NB4 (cell line): ENCODE results near the gene CTIF.

Source experiments
- DNase-seq: peaks from one replicate; pipeline ENCODE4 v3.0.0; 2010; ENCODE audit warnings: low read depth
- H3K4me3 ChIP-seq: one replicate; pipeline ENCODE4 v1.5.1; 2011; ENCODE audit warnings: mild to moderate bottlenecking, low read depth, low read length, moderate library complexity
- CTCF ChIP-seq: IDR thresholded peaks from one replicate; pipeline ENCODE4 v1.5.1; 2012; ENCODE audit warnings: low read depth, low read length
- MAX ChIP-seq: IDR thresholded peaks from 2 replicates; pipeline ENCODE4 v1.6.1; 2011; ENCODE audit warnings: low read depth, low read length
- MYC ChIP-seq: IDR thresholded peaks from 2 replicates; pipeline ENCODE4 v1.6.1; 2011; ENCODE audit warnings: low read depth, low read length
- POLR2A ChIP-seq: IDR thresholded peaks from 2 replicates; pipeline ENCODE4 v1.6.1; 2011; ENCODE audit warnings: mild to moderate bottlenecking; ENCODE audit not compliant: insufficient read length; ENCODE audit errors: extremely low read depth

Gene CTIF

GRCh38 chr18:48597671-48598070, 58.8 kb downstream of the CTIF start:
- DNase-seq: no peak
- no peak overlapping the region for H3K4me3 ChIP-seq
- TF ChIP-seq POLR2A (no peak), CTCF (no peak), MAX (no peak), MYC (no peak)

- DNase-seq: no peak
- TF ChIP-seq MAX (no peak), CTCF (no peak), POLR2A (no peak), MYC (no peak)
- no peak overlapping the region for H3K4me3 ChIP-seq
Measured at GRCh38 chr18:48599391-48599790, 60.6 kb downstream of the CTIF start.

- DNase-seq: no peak
- TF ChIP-seq POLR2A (no peak), MYC (no peak), CTCF (no peak), MAX (no peak)
- no peak overlapping the region for H3K4me3 ChIP-seq
Measured at GRCh38 chr18:48600046-48600445, 61.2 kb downstream of the CTIF start.

DNA sequence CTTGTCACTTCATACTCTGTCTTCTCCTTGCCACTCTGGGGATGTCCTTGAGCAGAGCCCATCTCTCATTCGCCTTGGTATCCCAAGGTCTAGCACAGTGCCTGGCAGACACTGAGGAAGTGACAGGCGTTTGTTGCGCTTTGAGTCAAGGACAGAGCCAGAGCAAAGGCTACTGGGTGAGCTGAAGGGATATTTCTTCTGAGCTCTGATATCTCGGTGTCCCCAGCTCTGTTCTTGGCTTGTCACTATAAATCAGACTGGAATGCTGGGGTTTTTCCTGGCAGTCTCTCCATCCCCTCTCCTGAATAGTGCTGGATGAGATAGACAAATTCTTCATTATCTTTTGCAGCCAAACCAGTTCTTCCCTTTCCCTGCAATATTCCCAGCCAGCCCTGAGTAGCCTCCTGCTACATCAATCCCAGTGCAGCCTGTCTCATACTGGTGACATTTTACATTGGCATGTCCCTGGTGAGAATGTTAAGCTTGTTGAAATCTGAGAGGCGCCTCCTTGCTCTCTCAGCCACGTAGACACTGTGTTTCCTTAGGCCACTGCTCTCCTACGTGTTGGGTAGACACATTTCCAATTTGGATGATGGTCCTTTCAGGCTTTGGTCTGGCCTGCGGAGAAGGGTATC, 61.7 kb downstream of the CTIF start:
- H3K4me3 ChIP-seq: no peak overlapping the region
- no peak for TF ChIP-seq CTCF
- TF ChIP-seq MAX: no peak
- no peak for TF ChIP-seq MYC
- no peak for TF ChIP-seq POLR2A
- DNase-seq: no peak

- no peak overlapping the region for H3K4me3 ChIP-seq
- TF ChIP-seq POLR2A: no peak
- no peak for TF ChIP-seq CTCF
- no peak for TF ChIP-seq MAX
- TF ChIP-seq MYC: no peak
- DNase-seq: no peak
Measured at GRCh38 chr18:48601343-48601742, 62.5 kb downstream of the CTIF start.

DNA sequence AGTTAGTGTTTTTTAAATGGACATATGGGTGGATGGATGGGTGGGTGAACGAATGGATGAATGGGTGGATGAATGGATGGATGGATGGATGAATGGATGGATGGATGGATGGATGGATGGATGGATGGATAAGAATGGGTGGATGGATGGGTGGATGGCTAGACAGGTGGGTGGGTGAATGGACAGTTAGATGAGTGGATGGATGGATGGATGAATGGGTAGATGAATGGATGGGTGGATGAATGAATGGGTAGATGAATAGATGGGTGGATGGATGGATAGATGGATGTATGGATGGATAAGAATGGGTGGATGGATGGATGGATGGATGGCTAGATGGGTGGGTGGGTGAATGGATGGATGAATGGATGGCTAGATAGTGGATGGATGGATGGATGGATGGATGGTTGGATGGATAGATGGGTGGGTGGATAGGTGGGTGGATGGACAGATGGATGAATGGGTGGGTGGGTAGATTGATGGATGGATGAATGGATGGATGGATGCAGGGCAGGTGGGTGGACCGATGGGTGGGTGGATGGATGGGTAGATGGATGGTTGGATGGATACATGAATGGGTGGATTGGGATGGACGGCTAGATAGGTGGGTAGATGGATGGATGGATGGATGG, 64.0 kb downstream of the CTIF start:
- no peak overlapping the region for H3K4me3 ChIP-seq
- TF ChIP-seq CTCF: no peak
- no peak for DNase-seq
